Nephron (organoid): ENCODE measurements around the gene HCN2.

Source experiments
- H3K27ac Mint-ChIP-seq, 3 experiments: 2 replicates each; pipeline ENCODE4 v1.8.0; 2020; ENCODE audit warnings: mixed read lengths in 3 of 3, mild to moderate bottlenecking in 2 of 3, moderate library complexity in 1 of 3
- H3K27me3 Mint-ChIP-seq: 2 replicates; pipeline ENCODE4 v1.8.0; 2021; ENCODE audit warnings: low read depth, mild to moderate bottlenecking, moderate library complexity, mixed read lengths
- H3K36me3 Mint-ChIP-seq: 2 replicates; pipeline ENCODE4 v1.8.0; 2020; ENCODE audit warnings: low read depth, mixed read lengths
- H3K4me1 Mint-ChIP-seq: 2 replicates; pipeline ENCODE4 v1.8.0; 2020; ENCODE audit warnings: mixed read lengths
- H3K4me3 Mint-ChIP-seq, 3 experiments: 2 replicates each; pipeline ENCODE4 v1.8.0; 2020; ENCODE audit warnings: mild to moderate bottlenecking in 3 of 3, mixed read lengths in 3 of 3, moderate library complexity in 2 of 3
- H3K9me3 Mint-ChIP-seq: 2 replicates; pipeline ENCODE4 v1.8.0; 2020; ENCODE audit warnings: mixed read lengths
- CTCF ChIP-seq, 3 experiments: fragments of 200-600 bp; sonication (generic); IDR thresholded peaks; one replicate each; pipeline ENCODE4 v1.5.0; 2021; ENCODE audit warnings: antibody characterized with exemption in 3 of 3; ENCODE audit not compliant: unreplicated experiment in 3 of 3

HCN2 gene

GRCh38 chr19:588093-588740 lies 1.5 kb upstream of the HCN2 start:
- no peaks in the 10 kb centered on the region for H3K4me1 Mint-ChIP-seq
- H3K4me3 Mint-ChIP-seq: peak overlapping the region in 2 of 3 experiments; percentile 31 to 44
- peak; percentile 44 to 51 (median 45) for TF ChIP-seq CTCF (IDR thresholded peaks at IDR 0.05; ENCODE audit: unreplicated experiment in 3 of 3)

GRCh38 chr19:588741-589692 lies 664 bp upstream of the HCN2 start:
- Mint-ChIP-seq H3K36me3 (no peaks in the 10 kb centered on the region), H3K27me3 (peaks cover 50% of the 10 kb centered on the region), H3K4me1 (no peaks in the 10 kb centered on the region), H3K27ac (no peak overlapping the region), H3K4me3 (peak overlapping the region; percentile 42 to 53 (median 44)), H3K9me3 (no peaks in the 10 kb centered on the region)
- no peak for TF ChIP-seq CTCF (IDR thresholded peaks at IDR 0.05; ENCODE audit: unreplicated experiment in 3 of 3)

More at GRCh38 chr19:588093-588740, 1.5 kb upstream of the HCN2 start:
- no peaks in the 10 kb centered on the region for H3K36me3 Mint-ChIP-seq
- no peak overlapping the region for H3K27ac Mint-ChIP-seq
- H3K27me3 Mint-ChIP-seq: peaks cover 42% of the 10 kb centered on the region
- H3K9me3 Mint-ChIP-seq: no peaks in the 10 kb centered on the region

GRCh38 chr19:590396-590745 lies 690 bp downstream of the HCN2 start:
- Mint-ChIP-seq H3K9me3 (no peaks in the 10 kb centered on the region), H3K4me1 (no peaks in the 10 kb centered on the region), H3K27me3 (peaks cover 63% of the 10 kb centered on the region)

GRCh38 chr19:590750-591098 lies 1.0 kb downstream of the HCN2 start:
- TF ChIP-seq CTCF (IDR thresholded peaks at IDR 0.05; ENCODE audit: unreplicated experiment in 3 of 3): no peak
- Mint-ChIP-seq H3K9me3 (no peaks in the 10 kb centered on the region), H3K4me1 (no peaks in the 10 kb centered on the region)

More at GRCh38 chr19:590396-590745, 690 bp downstream of the HCN2 start:
- no peak overlapping the region for H3K27ac Mint-ChIP-seq
- no peaks in the 10 kb centered on the region for H3K36me3 Mint-ChIP-seq
- no peak for TF ChIP-seq CTCF (IDR thresholded peaks at IDR 0.05; ENCODE audit: unreplicated experiment in 3 of 3)
- H3K4me3 Mint-ChIP-seq: no peak overlapping the region

GRCh38 chr19:591099-591958 lies 1.6 kb downstream of the HCN2 start:
- Mint-ChIP-seq H3K36me3 (no peaks in the 10 kb centered on the region), H3K4me1 (no peaks in the 10 kb centered on the region), H3K27me3 (peaks cover 60% of the 10 kb centered on the region), H3K9me3 (no peaks in the 10 kb centered on the region), H3K4me3 (peak overlapping the region; percentile 69 to 72 (median 71)), H3K27ac (no peak overlapping the region)
- TF ChIP-seq CTCF (IDR thresholded peaks at IDR 0.05; ENCODE audit: unreplicated experiment in 3 of 3): no peak

More at GRCh38 chr19:590750-591098, 1.0 kb downstream of the HCN2 start:
- H3K27ac Mint-ChIP-seq: no peak overlapping the region
- no peaks in the 10 kb centered on the region for H3K36me3 Mint-ChIP-seq
- H3K4me3 Mint-ChIP-seq: no peak overlapping the region
- peaks cover 64% of the 10 kb centered on the region for H3K27me3 Mint-ChIP-seq
